Spleen (tissue), 11 donors: ENCODE results near the gene MC1R. TPM values are rescaled to one million over a fixed set of nuclear protein-coding genes. Genes with fewer than 3 reads are reported as not detected.

Experiments
- DNase-seq: peaks from one replicate; pipeline ENCODE4 v3.0.0-alpha.2; 2020
- H3K27ac ChIP-seq, 8 donors: fragments of 200-600 bp; sonication (generic) in 7 of 8; 1 replicate in 4 of 8; 2 replicates in 4 of 8; pipeline versions ENCODE4 v1.5.0 to v1.8.0; 2016 to 2021; ENCODE audit warnings: inconsistent platforms in 4 of 8, mild to moderate bottlenecking in 4 of 8, moderate library complexity in 1 of 8
- H3K27me3 ChIP-seq, 7 donors: fragments of 200-600 bp; sonication (generic) in 6 of 7; replicated peaks in 1 of 7; 1 replicate in 4 of 7; 2 replicates in 3 of 7; pipeline versions ENCODE4 v1.5.0 to v1.8.0; 2016 to 2021; ENCODE audit warnings: inconsistent platforms in 3 of 7, mild to moderate bottlenecking in 1 of 7
- H3K36me3 ChIP-seq, 6 donors: fragments of 200-600 bp; sonication (generic) in 5 of 6; 1 replicate in 4 of 6; 2 replicates in 2 of 6; pipeline versions ENCODE4 v1.5.0 to v1.8.0; 2016 to 2021; ENCODE audit warnings: inconsistent platforms in 2 of 6
- H3K4me1 ChIP-seq, 6 donors: fragments of 200-600 bp; sonication (generic) in 5 of 6; 1 replicate in 3 of 6; 2 replicates in 3 of 6; pipeline versions ENCODE4 v1.5.0 to v1.8.0; 2016 to 2021; ENCODE audit warnings: inconsistent platforms in 3 of 6
- H3K4me3 ChIP-seq, 8 donors: fragments of 200-600 bp; sonication (generic) in 7 of 8; 1 replicate in 4 of 8; 2 replicates in 4 of 8; pipeline versions ENCODE4 v1.5.0 to v1.8.0; 2016 to 2021; ENCODE audit warnings: inconsistent platforms in 4 of 8, mild to moderate bottlenecking in 4 of 8, moderate library complexity in 2 of 8
- H3K9me3 ChIP-seq, 8 donors: fragments of 200-600 bp; sonication (generic) in 7 of 8; 1 replicate in 4 of 8; 2 replicates in 4 of 8; pipeline versions ENCODE4 v1.5.0 to v1.8.0; 2016 to 2021; ENCODE audit warnings: inconsistent platforms in 4 of 8
- CTCF ChIP-seq, 11 experiments: fragments of 200-600 bp in 7 of 11; fragments of 450-650 bp in 4 of 11; sonication (generic) in 4 of 11; IDR thresholded peaks in 8 of 11; conservative IDR thresholded peaks in 3 of 11; 1 replicate in 7 of 11; 2 replicates in 4 of 11; pipeline versions ENCODE4 v1.4.0 to v1.8.0; 2016 to 2021; ENCODE audit warnings: antibody characterized with exemption in 11 of 11, inconsistent platforms in 4 of 11, mild to moderate bottlenecking in 1 of 11
- POLR2A ChIP-seq, 3 donors: fragments of 450-650 bp; IDR thresholded peaks; one replicate each; pipeline ENCODE4 v1.5.1; 2017; ENCODE audit warnings: antibody characterized with exemption in 3 of 3, mild to moderate bottlenecking in 1 of 3
- POLR2AphosphoS5 ChIP-seq, 3 donors: sonication (generic); formaldehyde crosslinking; IDR thresholded peaks; one replicate each; pipeline ENCODE4 v1.5.1; 2017; ENCODE audit warnings: antibody characterized with exemption in 3 of 3
- WGBS, 5 donors: extraction: QIAGEN DNeasy Blood & Tissue Kit in 3 of 5; methylation state at CpG; one replicate each; pipeline versions ENCODE4 v1.1.5 to v1.1.7; 2013 to 2018; 5-methylcytosine and 5-hydroxymethylcytosine counted together
- intact Hi-C: fragments of 100-400 bp; cut with DNase I; formaldehyde crosslinking; loops from one replicate; pipeline ENCODE4 v1.15.0; 2023; ENCODE audit warnings: low total_unique reads
- polyA plus RNA-seq, 3 donors: library from polyadenylated mRNA; stranded (reverse); fragments of 200-250 nt; gene quantifications; one replicate each; pipeline ENCODE4 v1.2.1, GENCODE V29; 2013
- total RNA-seq, 7 donors: library from RNA; depleted of rRNA in 3 of 7; stranded (reverse); fragments of >200 nt in 3 of 7; fragmentation: NEBNext Ultra II Directional in 4 of 7; extraction: Animal tissue kit (Norgen Biotek cat#: 25700) in 4 of 7; gene quantifications; one replicate each; pipeline versions ENCODE4 v1.1.0 to v1.2.1, GENCODE V29; 2016 to 2021
- donor health status: healthy with polysubstance abuse.
- donor health status: DM: no; HTN: no; CAD: no; lungs with moderate emphysema.
- donor health status: DM: no; HTN: no; CAD: no.
- donor health status: Bipolar disorder and iron deficiency.
- donor health status: healthy.
- donor health status: DM: no; HTN: no; CAD: no.
- donor health status: DM: yes; HTN: yes; CAD: no.

The MC1R gene
- total and polyA plus RNA-seq, 10 donors, result 2.4 to 12.5 (median 4.5) TPM

GRCh38 chr16:89907055-89907814 lies 11.4 kb upstream of the MC1R start:
- H3K9me3 ChIP-seq, result no peaks in the 10 kb centered on the region
- no peaks in the 10 kb centered on the region for H3K27me3 ChIP-seq
- H3K4me3 ChIP-seq, result no peak overlapping the region
- TF ChIP-seq POLR2AphosphoS5 (IDR thresholded peaks at IDR 0.05) (no peak), CTCF (IDR thresholded peaks at IDR 0.05 in 8 of 11, conservative IDR thresholded peaks at IDR 0.05 in 3 of 11) (no peak), POLR2A (IDR thresholded peaks at IDR 0.05) (no peak)
- no peak overlapping the region for H3K27ac ChIP-seq
- intact Hi-C loops, result no loop called here
- DNase-seq, result no peak
- H3K36me3 ChIP-seq, result peaks cover 0 to 98% (median 74%) of the 10 kb centered on the region in 6 donors
- 95 to 97% (median 95%) methylated on average over 11 to 13 of the region's 13 CpGs for WGBS, 5 donors
- peaks cover 0 to 11% (median 9%) of the 10 kb centered on the region in 6 donors for H3K4me1 ChIP-seq

- TF ChIP-seq POLR2A (IDR thresholded peaks at IDR 0.05) (no peak), POLR2AphosphoS5 (IDR thresholded peaks at IDR 0.05) (no peak), CTCF (IDR thresholded peaks at IDR 0.05 in 8 of 11, conservative IDR thresholded peaks at IDR 0.05 in 3 of 11) (no peak)
- Histone ChIP-seq H3K4me1 (peaks cover 0 to 11% (median 9%) of the 10 kb centered on the region in 6 donors), H3K9me3 (no peaks in the 10 kb centered on the region), H3K36me3 (peaks cover 0 to 100% (median 68%) of the 10 kb centered on the region in 6 donors), H3K27ac (no peak overlapping the region), H3K4me3 (no peak overlapping the region), H3K27me3 (no peaks in the 10 kb centered on the region)
- no peak for DNase-seq
- 88 to 98% (median 96%) methylated on average over 4 of the region's 4 CpGs for WGBS, 5 donors
- intact Hi-C loops, result no loop called here
These were observed 10.4 kb upstream of the MC1R start for GRCh38 chr16:89908236-89908635.

GRCh38 chr16:89909777-89910716 lies 8.6 kb upstream of the MC1R start:
- no peaks in the 10 kb centered on the region for H3K9me3 ChIP-seq
- TF ChIP-seq CTCF (IDR thresholded peaks at IDR 0.05 in 8 of 11, conservative IDR thresholded peaks at IDR 0.05 in 3 of 11) (peak; percentile 73 to 97 (median 92)), POLR2A (IDR thresholded peaks at IDR 0.05) (no peak), POLR2AphosphoS5 (IDR thresholded peaks at IDR 0.05) (peak; percentile 73 to 88 (median 78))
- peaks cover 0 to 11% (median 9%) of the 10 kb centered on the region in 6 donors for H3K4me1 ChIP-seq
- intact Hi-C loops, result no loop called here
- 64 to 71% (median 69%) methylated on average over 47 of the region's 47 CpGs for WGBS, 5 donors
- H3K27me3 ChIP-seq, result no peaks in the 10 kb centered on the region
- peak; percentile 93 for DNase-seq
- peak overlapping the region in 2 of 8 donors; percentile 20 to 36 for H3K27ac ChIP-seq
- peaks cover 0 to 87% (median 50%) of the 10 kb centered on the region in 6 donors for H3K36me3 ChIP-seq
- no peak overlapping the region for H3K4me3 ChIP-seq
